HepG2 (cell line): Measurements from ENCODE around the gene SPPL2B.

Source experiments
- EZH2 ChIP-seq: conservative IDR thresholded peaks from 2 replicates; pipeline ENCODE4 v1.6.1; 2012; ENCODE audit warnings: mild to moderate bottlenecking, low read depth, low read length, moderate library complexity
- HOXD1 ChIP-seq: sonication (generic); formaldehyde crosslinking; IDR thresholded peaks from 2 replicates; pipeline ENCODE4 v1.5.0; 2020; ENCODE audit warnings: missing genetic modification reagents
- MAFG ChIP-seq: sonication (generic); formaldehyde crosslinking; IDR thresholded peaks from 2 replicates; pipeline ENCODE4 v1.5.1; 2020; ENCODE audit warnings: mild to moderate bottlenecking, missing genetic modification reagents
- SRSF1 ChIP-seq: fragments of 200-400 bp; formaldehyde crosslinking; optimal IDR thresholded peaks from 2 replicates; pipeline ENCODE3; 2017; ENCODE audit warnings: mild to moderate bottlenecking, low read depth, low read length, moderate library complexity
- TAF1 ChIP-seq: sonication (generic); formaldehyde crosslinking; IDR thresholded peaks from 2 replicates; pipeline ENCODE4 v1.4.0; 2020; ENCODE audit warnings: missing genetic modification reagents
- ZNF75D ChIP-seq: sonication (generic); formaldehyde crosslinking; IDR thresholded peaks from 2 replicates; pipeline ENCODE4 v1.8.1; 2023; ENCODE audit warnings: missing genetic modification reagents, mild to moderate bottlenecking, borderline replicate concordance

DNA sequence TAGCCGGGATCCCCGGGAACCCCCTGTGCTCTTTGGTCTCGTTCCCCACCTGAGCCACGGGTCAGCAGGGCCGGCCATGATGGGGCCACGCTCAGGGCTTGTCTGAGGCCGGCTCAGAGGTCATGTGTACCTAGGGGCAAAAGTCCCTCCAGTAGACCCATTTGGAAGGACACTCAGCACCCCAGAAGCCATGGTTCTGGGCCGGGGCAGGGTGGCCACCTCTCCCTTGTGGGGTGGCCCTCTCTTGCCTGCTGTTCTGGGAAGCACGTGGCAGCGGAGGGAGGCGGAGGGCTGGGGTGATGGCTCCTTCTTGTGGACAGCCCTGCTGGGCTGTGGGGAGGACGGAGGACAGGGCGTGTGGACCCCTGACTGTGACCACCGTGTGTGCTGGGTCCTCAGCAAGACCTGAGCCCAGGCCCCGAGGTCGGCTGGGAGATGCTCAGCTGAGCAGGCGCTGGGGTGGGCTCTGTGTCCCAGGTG is 40.1 kb upstream of the SPPL2B start:
- TF ChIP-seq ZNF75D (CRISPR knock-in tag) (no peak), TAF1 (CRISPR knock-in tag) (no peak), EZH2 (no peak), HOXD1 (CRISPR knock-in tag) (0 out of 2 replicates have a peak, but pooled peaks have one; percentile 28), SRSF1 (no peak), MAFG (CRISPR knock-in tag) (no peak)
